Measurements from ENCODE around the gene ANKRD53.

DNA sequence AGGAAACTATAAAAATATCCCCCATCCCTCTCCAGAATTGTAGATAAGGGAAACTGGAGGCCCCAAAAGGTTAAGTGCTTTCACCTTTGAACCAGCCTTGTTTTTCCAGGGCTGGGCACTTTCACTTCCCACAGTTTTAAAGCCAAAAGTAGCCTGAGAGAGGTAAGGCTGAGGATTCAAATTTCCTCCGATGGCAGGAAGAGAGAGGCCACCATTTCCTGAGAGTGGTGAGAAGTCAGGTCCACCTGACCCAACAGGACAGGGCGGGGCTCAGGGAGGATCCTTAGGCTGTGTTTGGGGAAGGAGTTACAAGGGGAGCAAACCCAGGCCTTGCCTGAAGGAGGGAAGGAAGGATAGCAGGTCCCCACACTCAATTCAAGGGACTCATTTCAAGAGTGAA lies 20.9 kb downstream of the ANKRD53 start:
- TF ChIP-seq, protein P1, sequence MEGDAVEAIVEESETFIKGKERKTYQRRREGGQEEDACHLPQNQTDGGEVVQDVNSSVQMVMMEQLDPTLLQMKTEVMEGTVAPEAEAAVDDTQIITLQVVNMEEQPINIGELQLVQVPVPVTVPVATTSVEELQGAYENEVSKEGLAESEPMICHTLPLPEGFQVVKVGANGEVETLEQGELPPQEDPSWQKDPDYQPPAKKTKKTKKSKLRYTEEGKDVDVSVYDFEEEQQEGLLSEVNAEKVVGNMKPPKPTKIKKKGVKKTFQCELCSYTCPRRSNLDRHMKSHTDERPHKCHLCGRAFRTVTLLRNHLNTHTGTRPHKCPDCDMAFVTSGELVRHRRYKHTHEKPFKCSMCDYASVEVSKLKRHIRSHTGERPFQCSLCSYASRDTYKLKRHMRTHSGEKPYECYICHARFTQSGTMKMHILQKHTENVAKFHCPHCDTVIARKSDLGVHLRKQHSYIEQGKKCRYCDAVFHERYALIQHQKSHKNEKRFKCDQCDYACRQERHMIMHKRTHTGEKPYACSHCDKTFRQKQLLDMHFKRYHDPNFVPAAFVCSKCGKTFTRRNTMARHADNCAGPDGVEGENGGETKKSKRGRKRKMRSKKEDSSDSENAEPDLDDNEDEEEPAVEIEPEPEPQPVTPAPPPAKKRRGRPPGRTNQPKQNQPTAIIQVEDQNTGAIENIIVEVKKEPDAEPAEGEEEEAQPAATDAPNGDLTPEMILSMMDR (IDR thresholded peaks at IDR 0.05; ENCODE audit: poor library complexity), result no peak
- no peak for TF ChIP-seq EZH2 (IDR thresholded peaks at IDR 0.05; ENCODE audit: borderline replicate concordance)
- TF ChIP-seq EZH2phosphoT487 (IDR thresholded peaks at IDR 0.05; ENCODE audit: low read depth, severe bottlenecking, unreplicated experiment), result no peak
